HG02642 (cell line): ENCODE measurements around the gene NPEPL1.
"Not testable (repeated sequence)": the region's sequence is repeated elsewhere in the genome, so short reads cannot be mapped to it uniquely, and the experiment has no call there.

ENCODE experiments used
- ATAC-seq: cut with Tn5 transposase; IDR thresholded peaks from one replicate; pipeline ENCODE4 v1.9.1; 2021; ENCODE audit warnings: mild to moderate bottlenecking; ENCODE audit not compliant: unreplicated experiment, poor library complexity

The NPEPL1 gene, protein sequence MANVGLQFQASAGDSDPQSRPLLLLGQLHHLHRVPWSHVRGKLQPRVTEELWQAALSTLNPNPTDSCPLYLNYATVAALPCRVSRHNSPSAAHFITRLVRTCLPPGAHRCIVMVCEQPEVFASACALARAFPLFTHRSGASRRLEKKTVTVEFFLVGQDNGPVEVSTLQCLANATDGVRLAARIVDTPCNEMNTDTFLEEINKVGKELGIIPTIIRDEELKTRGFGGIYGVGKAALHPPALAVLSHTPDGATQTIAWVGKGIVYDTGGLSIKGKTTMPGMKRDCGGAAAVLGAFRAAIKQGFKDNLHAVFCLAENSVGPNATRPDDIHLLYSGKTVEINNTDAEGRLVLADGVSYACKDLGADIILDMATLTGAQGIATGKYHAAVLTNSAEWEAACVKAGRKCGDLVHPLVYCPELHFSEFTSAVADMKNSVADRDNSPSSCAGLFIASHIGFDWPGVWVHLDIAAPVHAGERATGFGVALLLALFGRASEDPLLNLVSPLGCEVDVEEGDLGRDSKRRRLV

DNA sequence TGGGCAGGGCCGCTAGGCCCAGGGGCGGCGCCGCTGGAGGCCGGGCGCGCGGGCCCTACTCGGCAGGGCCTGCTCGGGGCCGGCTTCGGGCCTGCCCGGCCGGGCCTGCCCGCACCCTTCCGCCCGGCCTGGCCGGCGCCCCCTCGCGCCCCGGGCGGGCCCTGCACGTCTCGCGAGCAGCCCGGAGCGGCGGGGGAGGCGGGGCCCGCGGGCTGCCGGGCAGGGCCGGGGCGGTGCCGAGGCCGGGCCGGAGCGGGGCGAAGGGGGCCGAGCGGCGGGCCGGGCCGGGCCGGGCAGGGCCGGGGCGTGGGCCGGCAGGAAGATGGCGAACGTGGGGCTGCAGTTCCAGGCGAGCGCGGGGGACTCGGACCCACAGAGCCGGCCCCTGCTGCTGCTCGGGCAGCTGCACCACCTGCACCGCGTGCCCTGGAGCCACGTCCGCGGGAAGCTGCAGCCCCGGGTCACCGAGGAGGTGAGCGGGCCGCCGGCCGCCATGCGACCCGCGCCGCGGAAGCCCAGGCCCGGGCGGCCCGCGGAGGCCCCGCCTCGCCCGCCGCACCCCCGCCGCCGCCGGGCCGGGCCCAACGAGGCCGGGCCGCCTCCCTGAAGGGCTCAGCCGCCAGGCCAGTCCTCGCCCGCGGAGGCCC, at the start of gene NPEPL1:
Gene NPEPL1 (plus strand): TSS at position 222 of the 647 bp plus-strand sequence. CDS start 101 bp downstream, at position 323.
- peak; percentile 87 for ATAC-seq

DNA sequence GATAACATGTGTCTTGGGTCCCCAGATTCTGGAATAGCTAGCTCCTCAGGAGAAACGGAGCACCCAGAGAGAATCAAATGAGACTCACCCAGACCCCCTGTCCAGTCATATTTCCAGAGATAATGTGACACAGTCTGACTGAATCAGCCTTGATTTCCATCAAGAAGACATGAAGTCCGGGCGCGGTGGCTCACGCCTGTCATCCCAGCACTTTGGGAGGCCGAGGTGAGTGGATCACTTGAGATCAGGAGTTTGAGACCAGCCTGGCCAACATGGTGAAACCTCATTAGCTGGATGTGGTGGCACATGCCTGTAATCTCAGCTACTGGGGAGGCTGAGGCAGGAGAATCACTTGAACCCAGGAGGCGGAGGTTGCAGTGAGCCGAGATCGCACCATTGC, 49.7 kb upstream of the NPEPL1 start:
- not testable (repeated sequence) for ATAC-seq

DNA sequence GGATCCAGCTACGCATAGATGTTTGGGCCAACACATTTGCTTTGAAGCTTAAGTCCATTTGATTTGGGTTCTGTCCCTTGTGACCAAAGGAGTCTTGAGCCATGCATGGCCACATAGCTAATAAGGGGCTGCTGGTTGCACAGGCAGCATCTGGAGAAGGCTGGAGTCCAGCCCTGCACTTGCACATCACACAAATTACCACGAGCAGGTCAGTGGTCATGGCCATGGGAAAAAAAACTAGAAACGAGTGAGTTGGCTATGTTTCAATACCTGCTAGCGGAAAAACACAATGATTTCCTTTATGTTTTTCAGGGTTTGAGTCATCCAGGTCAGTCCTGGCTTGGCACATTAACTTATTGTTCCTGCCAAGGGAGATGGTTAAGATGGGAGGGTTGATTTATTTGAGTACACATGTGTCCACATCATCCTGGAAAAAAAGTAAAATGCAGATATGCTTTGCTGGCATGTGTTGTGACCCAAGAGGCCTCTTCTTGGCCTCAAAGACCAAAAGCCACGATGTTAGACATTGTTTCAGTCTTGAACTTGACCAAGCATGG, 47.1 kb upstream of the NPEPL1 start:
- ATAC-seq = no peak

DNA sequence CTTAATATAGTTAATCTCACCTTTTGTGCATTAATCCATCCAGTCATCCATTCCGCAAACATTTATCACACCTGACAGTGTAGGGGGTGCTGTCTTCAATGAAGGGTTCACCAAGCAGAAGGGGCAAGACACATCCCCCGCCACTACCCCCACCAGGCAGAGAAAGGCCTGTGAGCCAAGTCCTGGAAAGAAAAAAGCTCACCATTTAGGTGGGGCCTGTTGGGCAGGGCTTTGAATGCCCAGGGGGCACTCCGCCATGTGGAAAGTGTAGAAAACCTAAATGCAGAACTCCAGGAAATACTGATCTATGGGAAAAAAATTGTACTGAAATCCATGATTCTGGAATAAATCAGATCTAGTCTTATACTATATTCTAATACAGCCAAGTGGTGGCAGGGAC, 46.3 kb upstream of the NPEPL1 start:
- ATAC-seq = no peak

DNA sequence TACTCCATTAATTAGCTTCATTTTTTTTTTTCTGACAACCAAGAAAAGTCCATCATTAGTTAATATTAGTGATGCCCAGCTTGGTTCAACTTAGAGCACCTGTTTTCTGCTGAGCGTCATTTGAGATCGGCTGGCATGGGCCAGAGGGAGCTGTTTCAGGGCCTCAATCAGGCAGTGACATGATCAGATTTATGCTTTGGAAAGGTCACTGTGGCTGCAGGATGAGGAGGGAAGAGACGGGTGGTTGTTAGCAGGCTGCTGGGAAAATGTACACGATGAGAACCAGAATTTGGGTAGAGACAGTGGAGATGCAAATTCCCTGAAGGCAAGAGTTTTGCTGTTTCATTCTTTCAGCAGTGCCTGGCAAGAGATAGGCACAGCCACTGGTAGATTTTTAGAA, 45.9 kb upstream of the NPEPL1 start:
- no peak for ATAC-seq

DNA sequence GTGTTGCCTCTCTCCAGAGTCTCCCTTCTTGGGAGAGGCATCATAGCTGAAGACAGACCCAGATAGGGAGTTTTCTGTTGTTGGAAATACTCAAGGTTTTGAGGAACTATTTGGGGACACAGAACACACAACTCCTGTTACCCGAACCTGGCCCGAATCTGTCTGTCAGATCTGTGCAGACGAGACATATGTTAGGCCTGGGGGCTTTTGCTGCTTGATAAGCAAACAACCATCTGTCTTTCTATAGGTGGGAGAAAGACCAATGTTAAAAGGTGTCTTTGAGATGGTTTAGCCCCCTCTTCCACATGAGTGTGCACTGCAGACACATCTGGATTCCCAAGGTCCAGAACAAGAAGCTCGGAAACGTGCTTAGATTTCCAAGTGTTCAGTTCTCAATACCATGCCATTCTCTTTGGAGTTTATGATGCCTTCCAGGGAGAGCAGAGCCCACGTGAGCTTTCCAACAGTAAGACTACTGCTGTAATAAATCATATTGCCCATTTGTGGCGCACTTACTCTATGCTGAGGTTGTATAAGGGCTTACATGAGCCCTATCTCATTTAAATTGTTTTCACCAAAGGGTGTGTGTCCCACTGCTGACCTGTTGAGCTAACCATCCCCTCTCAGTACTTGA, 45.3 kb upstream of the NPEPL1 start:
- ATAC-seq = no peak

DNA sequence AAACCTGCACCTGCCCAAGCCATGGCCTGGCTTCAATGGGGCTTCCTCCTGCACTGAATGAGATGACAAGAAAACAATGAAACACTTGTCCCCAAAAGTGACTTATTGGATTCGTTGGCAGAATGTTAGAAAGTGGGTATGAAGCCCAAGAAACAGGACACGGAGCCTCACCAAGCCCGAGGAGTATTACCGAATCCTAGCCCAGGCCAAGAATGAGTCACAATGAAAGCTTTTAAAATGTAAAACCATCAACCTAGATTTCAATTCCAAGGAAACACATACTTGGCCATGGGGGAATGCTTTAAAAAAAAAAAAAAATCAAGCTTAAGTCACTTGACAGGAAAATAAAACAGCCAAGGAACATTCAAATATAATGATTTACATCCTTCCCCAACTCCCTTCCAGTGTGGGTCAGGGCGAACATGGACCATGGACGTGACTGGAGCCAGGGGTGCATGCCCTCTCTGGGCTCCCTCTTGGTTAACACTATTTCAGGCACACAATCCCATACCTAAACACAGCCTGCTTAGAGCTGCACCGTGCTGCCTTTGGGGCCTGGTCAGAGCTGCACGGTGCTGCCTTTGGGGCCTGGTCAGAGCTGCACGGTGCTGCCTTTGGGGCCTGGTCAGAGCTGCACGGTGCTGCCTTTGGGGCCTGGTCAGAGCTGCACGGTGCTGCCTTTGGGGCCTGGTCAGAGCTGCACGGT, 44.7 kb upstream of the NPEPL1 start:
- no peak for ATAC-seq

DNA sequence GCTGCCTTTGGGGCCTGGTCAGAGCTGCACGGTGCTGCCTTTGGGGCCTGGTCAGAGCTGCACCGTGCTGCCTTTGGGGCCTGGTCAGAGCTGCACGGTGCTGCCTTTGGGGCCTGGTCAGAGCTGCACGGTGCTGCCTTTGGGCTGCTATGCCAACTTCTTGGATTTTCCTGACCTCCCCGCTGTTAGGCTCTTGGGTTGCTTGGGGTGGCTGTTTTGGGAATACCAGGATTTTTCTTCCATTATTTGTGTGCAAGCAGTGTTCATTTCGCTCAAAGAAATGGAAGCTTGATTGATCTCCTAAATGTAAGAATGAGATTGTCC, 44.1 kb upstream of the NPEPL1 start:
- ATAC-seq = not testable (repeated sequence)

DNA sequence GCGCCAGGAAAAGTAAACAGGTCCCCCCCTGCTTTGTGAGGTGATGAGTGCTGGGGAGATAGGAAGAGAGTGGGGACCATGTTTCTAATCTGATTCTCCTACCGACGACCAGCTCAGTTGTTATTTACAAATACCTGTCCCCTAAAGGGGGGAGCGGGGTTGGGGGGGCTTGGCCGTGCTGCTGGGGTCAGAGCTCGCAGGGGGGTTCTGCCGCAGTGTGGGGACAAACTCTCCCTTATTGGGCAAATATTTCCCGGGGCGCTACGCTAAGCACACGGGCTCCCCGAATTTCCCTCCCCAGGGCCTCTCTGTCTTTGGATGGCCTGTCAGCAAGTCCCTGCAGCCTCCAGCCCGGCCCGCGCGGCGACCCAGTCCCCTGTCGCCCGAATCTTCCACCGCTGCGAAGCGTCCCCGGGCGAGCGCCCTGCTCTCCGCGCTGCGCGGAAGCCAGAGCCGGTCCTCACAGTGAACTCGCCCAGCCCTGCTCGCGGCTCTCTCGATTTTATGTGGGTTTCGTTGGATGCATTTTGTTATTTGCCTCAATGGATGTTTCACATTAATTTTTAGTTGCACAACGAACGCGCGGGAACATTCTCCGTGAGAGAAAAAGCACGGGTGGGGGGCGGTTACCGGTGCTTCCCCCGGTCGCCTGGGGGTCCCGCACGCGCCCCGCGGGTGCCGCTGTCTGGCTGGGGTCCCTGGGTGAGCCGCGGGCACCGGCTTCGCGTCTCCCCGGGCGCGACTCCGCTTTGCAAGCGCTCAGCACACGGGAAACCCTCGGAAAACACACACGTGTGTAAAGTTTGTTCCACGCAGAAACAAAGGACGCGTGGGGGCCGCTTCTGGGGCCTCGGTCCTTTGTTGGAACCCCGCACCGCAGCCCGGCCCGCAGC, 43.1 kb upstream of the NPEPL1 start:
- ATAC-seq = no peak

DNA sequence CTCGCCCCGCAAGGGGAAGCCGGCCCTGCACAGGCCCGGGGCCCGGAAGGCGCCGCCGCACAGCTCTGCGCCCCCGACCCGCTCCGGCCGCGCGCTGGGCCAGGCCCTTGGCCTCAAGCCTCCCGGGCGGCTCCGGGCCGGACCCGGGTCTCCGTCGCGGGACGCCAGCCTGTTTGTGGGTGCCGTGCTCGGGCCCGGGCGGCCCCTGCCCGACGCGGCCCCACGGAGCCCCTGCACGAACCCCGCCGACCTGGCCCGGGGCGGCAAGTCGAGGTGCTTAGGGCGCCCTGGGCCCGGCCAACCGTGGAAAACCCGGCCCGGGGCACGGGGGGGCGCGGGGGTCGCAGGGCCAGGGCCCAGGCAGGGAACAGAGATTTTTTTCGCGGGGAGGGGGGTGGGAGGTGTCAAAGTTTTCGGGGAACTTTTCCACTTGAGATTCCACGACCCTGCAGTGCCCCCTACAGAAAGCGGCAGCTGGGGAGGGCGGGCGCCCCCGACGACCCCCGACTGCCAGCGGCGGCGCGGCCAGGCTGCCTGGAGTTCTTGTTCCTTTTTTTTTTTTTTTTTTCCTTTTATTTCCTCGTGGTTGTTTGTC, 42.3 kb upstream of the NPEPL1 start:
- peak; percentile 18 for ATAC-seq

DNA sequence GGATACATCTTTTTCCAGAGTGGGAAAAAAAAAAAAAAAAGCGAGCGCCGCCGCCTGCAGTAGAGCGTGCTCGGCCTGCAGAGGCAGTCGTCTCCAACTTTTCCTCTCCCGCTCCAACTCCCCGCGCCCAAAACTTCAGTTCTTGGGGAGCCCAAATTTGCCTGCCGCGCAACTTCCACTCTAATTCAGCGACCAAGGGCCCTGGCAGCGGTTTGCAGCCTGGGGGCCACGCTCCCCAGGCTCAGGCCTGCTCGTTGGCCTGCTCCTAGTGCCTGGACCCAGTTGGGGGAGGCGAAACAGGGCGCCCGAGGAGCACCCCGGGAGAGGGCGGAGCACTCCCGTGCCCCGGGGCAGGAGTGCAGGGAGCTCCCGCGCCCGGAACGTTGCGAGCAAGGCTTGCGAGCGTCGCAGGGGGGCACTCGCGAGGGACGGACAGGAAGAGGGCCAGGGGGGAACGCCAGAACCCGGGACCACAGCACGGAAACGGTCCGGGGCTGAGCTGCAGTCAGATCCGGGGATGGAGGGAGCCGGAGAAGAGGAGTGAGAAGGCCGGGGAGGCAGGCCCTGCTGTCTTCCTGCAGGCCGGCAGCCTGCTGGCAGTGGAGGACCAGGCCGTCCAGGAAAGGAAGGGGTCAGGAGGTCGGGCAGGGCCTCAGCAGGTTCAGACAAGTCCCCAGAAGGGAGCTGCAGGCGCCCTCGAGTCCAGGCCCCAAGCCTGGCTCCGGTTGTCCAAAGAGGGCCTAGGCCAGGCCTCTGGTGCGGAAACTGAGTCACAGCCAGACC, 41.6 kb upstream of the NPEPL1 start, which contains the start of gene STX16:
Gene STX16 (plus strand): TSS at position 508 of the 783 bp plus-strand sequence. CDS start 724 bp downstream, outside the sequence.
- ATAC-seq = peak; percentile 76

DNA sequence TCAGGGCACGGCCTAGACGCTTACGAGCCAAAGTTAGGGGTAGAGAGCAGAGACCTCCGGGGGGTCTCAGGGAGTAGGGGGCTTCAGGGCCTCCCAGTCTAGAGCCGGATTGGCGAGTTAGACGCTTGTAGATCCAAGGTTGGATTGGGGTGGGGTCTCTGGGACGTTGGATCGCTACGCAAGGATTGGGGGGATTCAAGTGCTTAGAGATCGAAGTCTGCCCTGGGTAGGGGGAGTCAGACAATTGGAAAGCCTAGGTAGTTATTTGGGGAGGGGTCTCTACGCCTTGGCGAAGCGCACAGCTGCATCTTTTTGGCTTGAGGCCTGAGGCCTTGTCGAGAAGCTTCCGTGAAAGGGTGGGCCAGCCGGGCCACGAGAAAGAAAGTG, 41.0 kb upstream of the NPEPL1 start:
- ATAC-seq = no peak

DNA sequence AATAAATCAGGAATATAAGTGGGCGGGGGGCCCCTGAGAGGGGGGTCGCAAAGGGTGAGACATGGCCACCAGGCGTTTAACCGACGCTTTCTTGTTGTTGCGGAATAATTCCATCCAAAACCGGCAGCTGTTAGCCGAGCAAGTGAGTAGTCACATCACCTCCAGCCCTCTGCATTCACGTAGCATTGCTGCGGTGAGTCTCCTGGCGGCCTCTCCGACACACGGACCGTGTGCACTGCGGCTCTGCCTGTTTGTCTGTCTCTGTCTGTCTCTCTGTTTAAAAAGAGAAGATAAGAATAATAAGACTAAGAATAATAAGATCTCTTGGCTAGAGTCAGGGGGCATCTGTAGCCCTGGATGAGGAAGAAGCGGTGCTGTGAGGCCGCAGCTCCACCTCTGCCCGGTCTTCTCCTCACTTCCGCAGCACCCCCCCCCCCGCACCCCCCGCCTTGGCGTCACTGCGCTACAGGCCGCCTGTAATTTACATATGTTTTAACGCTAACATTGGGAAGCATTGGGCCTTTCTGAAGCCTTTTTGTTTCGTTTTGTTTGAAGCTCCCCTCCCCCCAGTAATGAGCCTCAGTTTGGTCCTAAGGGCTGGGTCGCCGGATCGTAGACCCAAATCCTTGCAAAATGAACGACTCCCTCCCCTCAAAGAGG, 40.5 kb upstream of the NPEPL1 start:
- peak; percentile 44 for ATAC-seq

DNA sequence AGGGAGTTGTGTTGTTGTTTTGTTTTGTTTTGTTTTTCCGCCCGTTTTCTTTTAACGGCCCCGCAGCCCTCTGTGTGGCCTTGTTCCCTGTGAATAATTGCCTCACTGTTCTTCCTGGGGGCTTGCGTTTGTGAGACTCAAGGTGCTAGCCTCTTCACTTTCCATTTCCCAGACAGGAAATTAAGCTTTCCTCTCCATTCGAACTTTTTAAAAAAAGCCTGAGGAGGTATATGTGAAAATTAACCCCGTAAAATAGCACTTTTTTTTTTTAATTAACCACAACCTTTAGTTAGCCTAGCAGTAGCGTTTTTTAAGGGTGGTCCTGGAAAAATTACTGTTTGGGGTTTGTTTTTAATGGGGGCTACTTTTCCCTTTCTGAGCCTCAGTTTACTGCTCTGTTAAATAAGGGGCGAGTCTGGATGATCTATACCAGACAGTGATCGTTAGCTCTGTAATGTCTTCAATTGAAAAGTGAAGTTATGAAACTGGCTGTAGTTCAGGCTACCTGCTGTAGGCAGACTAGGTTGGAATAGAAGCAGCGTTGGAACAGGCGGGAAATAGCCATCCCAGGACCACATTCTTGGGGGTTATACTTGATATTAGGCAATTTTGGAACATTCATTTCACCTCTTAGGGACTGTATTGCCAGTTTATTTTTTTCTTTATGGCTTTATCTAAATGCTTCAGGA, 39.9 kb upstream of the NPEPL1 start:
- ATAC-seq = peak; percentile 5

DNA sequence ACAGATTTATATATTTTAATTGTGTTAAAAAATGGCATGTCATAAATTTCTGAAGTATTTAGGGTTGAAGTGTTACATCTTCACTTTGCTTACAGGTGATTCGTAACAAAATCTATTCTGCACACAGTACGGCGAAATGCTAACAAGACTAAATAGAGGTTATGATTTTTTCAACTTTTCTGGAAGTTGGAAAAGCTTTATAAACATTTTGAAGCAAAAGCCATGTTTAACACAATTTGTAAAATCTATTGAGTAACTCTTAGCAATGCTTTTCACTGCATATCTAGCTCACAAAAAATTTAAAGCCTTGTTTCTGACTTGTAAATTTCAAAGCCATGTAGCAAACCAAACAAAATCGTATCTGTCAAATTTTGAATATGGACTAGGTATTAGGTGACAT, 38.3 kb upstream of the NPEPL1 start:
- no peak for ATAC-seq

DNA sequence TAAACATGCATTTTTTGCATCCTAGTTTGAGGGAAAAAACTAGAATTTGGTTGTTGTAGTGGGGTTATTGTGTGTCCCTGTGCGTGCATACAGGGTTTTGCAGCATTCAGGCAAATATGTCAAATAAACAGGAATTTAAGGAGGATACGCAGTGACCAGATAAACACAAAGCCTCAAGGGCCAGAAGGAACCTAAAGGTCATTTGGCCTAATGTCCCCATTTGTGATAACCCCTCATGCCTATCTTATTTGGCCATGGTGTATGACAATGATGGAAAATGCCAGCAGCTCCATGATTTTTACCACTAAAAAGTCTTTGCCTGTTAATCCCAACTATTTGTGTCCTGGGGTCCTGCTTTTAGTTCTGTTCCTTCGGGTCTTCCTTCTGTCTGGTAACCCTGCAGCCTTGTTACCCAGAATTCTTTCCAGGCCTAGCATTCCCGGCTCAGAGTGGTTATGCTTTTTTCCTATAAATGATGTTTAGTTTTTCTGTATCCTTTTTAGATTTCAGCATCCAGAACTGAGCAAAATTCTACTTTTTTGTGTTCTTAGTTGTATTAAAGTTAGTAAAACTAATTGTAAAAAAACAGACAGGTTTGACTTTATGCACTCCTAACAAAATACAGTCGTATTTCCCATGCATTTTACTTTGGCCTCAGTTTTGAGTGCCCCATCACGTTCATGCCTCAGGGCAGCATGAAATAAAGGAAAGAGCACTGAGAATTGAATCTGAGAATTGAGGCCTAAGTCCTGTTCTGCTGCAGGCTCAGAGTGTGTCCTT, 37.1 kb upstream of the NPEPL1 start:
- no peak for ATAC-seq
